Measurements from ENCODE around the gene LCP1. TPM values are rescaled to one million over a fixed set of nuclear protein-coding genes. Genes with fewer than 3 reads are reported as not detected.

LCP1 gene
- total RNA-seq, 1 experiment from 2014 or later = 0.63 TPM

DNA sequence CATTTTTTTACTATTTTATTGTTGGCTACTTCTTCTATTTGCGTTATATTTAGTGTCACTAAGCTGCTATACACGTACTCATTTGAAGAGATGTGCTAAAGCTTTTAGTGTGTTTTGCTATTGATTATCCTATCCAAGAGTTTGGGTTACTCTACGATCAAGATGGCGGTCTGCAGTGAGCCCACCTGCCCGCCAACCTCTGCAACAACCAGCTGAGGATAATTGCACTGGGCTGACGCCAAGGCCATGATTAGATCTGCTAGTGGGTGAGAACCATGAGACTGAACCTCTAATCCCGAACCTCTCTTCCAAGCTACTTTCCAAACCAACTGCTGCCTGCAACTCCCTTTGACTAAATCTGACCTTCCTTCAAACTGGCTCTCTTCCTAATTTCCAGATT lies 78.9 kb downstream of the LCP1 start:
- H3K36me3 ChIP-seq = no peaks in the 10 kb centered on the region
- DNase-seq = no peak

DNA sequence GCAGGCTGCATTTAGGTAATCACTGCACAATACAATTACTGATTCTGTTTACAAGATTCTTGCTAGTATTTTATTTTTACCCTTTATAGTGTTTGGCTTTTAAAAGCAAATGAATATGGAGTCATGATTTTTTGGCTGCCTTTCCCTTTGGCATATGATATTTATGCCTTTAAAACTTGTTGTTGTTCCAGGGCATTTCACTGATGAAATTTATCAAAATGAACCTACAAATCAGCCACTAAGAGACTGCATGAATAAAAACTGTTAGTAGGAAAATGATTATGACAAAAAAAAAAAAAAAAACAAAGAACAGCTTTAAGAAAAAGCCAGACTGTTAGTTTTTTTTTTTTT lies 79.7 kb downstream of the LCP1 start:
- H3K4me3 ChIP-seq = no peak overlapping the region
- DNase-seq = no peak

More for the DNA sequence above, 78.9 kb downstream of the LCP1 start:
- no peak overlapping the region for H3K4me3 ChIP-seq
- no peaks in the 10 kb centered on the region for H3K9me3 ChIP-seq
- H3K27me3 ChIP-seq = peaks cover 2% of the 10 kb centered on the region; the same call in 1 of the 2 replicates

DNA sequence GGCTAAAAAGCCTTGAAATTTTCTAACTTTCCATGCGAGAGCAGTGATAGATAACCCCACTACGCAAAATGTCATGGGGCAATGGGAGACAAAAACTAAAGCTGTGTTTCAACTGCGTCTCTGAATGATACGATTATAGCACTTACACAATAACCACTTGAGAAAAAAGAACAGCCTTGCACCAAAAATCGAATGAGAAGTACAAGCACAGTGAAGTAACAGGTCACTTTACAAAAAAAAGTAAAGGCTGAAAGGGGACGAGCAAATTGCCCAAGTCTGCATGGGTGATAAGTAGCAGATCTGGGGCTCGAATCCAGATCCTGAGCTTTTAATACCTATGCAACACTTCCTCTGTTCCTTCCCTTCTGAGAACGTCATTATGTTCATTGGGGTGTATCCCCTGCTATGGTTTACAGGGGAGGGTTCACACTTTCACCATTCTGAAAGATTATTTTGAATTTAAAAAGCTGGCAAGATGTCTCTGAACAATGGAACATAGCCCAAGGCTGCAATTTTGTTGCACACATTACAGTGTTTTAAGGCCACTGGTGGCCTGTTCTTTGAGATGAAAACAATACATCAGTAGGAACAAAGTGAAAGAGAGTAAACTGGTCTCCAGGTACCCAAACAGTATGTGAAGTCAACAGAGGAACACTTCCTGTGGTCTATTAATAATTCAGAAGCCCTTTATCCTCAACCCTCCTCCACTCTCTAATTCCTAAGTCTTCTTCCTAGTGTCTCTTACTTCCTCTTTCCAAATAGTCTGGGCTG lies 80.3 kb downstream of the LCP1 start:
- no peak overlapping the region for H3K4me3 ChIP-seq
- no peaks in the 10 kb centered on the region for H3K36me3 ChIP-seq
- DNase-seq = no peak
- H3K27me3 ChIP-seq = no peaks in the 10 kb centered on the region
- H3K9me3 ChIP-seq = no peaks in the 10 kb centered on the region

More for the DNA sequence above, 79.7 kb downstream of the LCP1 start:
- no peaks in the 10 kb centered on the region; the same call in 1 of the 2 replicates for H3K27me3 ChIP-seq
- no peaks in the 10 kb centered on the region for H3K9me3 ChIP-seq
- no peaks in the 10 kb centered on the region for H3K36me3 ChIP-seq

DNA sequence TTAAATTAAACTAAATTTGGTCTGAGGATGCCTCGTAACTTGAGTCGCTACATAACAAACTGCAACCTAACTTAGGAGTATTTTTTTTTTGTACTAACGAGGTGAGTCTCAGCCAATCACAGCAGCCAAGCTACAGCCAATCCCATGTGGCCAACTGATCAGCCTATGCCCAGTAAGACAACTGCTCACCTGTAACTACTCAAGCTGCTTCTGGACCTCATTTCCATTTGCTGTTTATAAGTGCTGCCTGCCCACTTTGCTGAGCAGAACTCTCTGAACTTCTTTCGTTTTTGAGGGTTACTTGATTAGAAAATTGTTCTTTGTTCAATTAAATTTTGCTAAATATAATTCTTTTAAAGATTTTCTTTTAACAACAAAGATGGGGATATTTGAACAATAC lies 81.0 kb downstream of the LCP1 start:
- DNase-seq = no peak
- no peaks in the 10 kb centered on the region for H3K9me3 ChIP-seq
- no peaks in the 10 kb centered on the region for H3K27me3 ChIP-seq
- no peak overlapping the region for H3K4me3 ChIP-seq
- H3K36me3 ChIP-seq = no peaks in the 10 kb centered on the region

DNA sequence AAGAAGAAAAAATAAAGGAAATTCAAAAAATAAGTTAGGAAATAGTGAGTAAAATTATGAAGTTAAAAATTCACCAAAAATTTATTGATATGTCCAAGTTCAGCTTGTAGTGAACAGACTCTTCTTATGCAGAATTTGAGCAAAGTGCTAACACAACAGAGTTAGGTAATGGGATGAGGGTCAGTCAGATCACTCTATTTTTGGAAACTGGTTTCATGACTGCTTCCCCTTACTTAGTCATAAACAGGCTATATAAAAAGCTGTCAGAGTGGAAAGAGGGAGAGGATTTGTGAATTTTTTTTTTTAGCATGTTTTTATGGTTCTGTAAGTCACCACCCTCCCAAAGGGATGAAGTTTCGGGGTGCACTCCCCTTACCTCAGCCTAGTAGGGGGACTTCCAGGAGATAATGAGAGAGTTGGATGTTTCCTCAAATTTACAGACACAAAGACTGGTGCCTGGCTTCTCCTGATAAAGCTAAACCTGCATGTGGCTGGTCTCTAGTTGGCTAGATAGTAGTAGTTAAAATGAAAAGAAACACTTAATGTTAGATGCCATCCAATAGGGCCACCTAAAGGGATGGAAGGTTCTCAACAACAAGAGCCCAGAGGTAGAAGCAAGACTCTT lies 81.7 kb downstream of the LCP1 start:
- no peak for DNase-seq
- H3K9me3 ChIP-seq = no peaks in the 10 kb centered on the region

DNA sequence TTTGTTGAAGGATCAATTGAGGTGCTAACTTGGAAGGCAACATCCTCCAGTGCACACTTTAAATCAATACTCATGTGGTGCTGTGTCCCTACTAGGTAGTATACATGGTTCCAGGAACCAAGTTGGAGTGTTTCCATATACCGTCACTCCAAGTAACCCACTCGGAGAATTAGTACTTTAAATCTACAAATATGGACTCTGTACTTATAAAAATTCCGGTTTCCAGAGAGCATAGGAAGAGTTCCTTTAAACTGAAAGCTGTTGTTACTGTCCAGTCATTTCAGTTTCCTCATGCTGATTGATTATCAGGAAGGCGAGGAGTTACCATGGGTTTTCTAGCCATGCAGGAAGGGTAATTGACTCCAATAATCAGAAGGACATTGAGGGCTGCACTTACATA lies 84.3 kb downstream of the LCP1 start:
- no peak overlapping the region for H3K4me3 ChIP-seq
- no peak for DNase-seq
- no peaks in the 10 kb centered on the region for H3K36me3 ChIP-seq
- peaks cover 5% of the 10 kb centered on the region for H3K27me3 ChIP-seq
- H3K9me3 ChIP-seq = no peaks in the 10 kb centered on the region

More for the DNA sequence above, 81.7 kb downstream of the LCP1 start:
- no peaks in the 10 kb centered on the region for H3K36me3 ChIP-seq
- H3K27me3 ChIP-seq = no peaks in the 10 kb centered on the region
- no peak overlapping the region for H3K4me3 ChIP-seq

DNA sequence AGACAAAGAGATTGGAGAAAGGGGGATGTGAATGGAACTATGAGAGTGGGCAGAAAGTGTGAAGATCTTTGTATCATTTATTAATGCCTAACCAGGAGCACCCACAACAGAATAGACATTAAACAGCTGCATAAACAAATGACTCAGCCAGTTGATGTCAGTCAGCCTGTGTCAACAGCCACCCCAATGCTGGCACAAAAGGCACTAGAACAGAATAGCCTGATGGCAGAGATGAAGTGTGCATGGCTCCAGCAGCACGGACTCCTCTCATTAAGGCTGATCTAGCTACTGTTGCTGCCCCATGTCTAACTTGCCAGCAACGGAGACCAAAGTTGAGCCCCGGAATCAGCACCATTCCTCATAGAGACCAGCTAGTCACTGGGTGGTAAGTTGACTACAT lies 85.0 kb downstream of the LCP1 start:
- H3K27me3 ChIP-seq = peaks cover 11% of the 10 kb centered on the region
- DNase-seq = no peak
- H3K9me3 ChIP-seq = no peaks in the 10 kb centered on the region
- H3K4me3 ChIP-seq = no peak overlapping the region
- no peaks in the 10 kb centered on the region for H3K36me3 ChIP-seq

DNA sequence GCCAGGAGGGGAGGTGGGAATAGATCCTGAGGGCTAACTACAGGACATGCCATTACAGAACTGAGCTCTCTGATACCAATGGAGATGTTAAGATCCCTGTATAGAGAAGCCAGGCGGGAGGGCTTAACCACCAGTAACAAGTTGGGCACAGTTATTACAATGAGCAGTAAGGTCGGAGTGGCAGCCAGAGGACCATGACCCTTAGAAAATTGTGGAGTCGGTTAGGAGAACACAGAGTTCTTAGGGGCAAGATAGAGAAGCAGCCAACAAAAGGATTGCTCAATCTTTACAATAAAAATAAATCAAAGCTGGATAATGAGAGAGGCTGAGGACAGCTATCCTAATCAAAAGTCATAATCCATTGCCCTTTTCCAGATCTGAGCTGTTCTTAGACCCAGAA lies 87.5 kb downstream of the LCP1 start:
- Histone ChIP-seq H3K9me3 (no peaks in the 10 kb centered on the region), H3K36me3 (no peaks in the 10 kb centered on the region), H3K4me3 (no peak overlapping the region), H3K27me3 (peaks cover 21% of the 10 kb centered on the region)
- no peak for DNase-seq

DNA sequence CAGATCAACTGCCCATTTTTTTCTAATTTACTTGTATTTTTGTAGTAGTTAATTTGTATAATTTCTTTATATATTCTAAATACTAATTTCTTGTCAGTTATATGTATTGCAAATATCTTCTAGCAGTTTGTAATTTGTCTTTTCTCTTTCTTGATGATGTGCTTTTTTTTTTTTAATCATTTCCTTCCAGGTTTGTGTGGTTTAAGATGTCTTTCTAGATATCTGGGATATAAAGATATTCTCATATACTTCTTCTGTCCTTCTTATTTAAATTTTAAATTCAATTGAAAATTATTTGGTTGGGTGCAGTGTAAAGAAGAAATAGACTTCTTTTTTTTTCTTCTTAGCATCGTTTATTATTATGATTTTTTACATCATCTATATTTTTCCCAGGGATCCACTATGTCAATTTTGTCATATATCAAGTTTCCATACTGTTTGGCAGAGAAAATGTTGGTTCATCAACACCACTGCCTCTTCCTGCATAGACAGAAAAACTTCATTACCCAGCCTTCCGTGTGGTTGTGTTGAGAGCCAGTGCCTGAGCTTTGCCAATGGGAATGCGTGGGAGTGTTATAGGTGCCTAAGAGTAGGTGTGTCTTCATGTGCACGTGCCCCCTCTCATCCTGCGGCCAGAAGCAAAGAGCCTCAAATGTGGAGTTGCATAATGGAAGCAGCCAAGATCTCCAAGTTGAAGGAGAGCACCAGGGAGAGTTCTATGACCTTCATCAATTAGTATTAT lies 93.0 kb downstream of the LCP1 start:
- DNase-seq = no peak
- Histone ChIP-seq H3K9me3 (no peaks in the 10 kb centered on the region), H3K4me3 (no peak overlapping the region), H3K36me3 (no peaks in the 10 kb centered on the region), H3K27me3 (peaks cover 21% of the 10 kb centered on the region)

DNA sequence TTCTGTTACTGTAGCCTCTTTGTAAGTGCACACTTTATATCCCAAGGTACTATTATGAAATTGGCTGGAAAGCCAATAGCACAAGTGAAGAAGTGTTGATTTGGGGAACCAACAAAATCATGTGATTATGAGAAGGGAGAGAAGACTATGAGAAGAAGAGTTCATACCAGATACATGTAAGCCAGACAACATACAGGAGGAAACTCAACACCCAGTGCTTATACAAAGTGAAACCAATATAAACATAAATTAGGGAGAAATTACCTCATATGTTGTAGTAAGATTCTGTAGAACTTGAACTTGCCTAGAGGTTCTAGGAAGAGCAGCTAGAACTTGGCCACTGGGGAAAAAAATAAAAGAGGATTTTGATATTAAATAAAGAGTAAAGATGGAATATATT lies 94.5 kb downstream of the LCP1 start:
- Histone ChIP-seq H3K9me3 (no peaks in the 10 kb centered on the region), H3K4me3 (no peak overlapping the region), H3K27me3 (peaks cover 14% of the 10 kb centered on the region), H3K36me3 (no peaks in the 10 kb centered on the region)
- no peak for DNase-seq

DNA sequence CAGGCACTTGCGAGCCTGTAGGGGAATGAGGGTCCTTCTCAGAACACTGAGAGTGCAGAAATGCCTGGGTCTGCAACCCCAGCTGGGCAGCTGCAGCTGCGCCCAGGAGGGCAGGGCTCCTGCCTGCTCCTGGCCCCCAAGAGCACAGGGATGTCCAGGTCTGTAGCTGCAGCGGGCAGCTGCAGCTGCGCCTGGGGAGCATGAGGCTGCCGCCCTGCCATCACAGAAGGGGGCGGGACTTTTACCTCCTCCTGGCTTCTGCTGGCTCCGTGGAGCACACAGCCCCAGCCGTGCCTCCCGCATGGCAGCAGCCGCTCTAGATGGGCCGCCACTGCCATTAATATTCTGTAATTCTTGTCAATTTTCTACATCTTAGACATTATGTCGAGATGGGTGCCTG lies 95.0 kb downstream of the LCP1 start:
- no peaks in the 10 kb centered on the region for H3K9me3 ChIP-seq
- no peaks in the 10 kb centered on the region for H3K36me3 ChIP-seq
- DNase-seq = no peak

DNA sequence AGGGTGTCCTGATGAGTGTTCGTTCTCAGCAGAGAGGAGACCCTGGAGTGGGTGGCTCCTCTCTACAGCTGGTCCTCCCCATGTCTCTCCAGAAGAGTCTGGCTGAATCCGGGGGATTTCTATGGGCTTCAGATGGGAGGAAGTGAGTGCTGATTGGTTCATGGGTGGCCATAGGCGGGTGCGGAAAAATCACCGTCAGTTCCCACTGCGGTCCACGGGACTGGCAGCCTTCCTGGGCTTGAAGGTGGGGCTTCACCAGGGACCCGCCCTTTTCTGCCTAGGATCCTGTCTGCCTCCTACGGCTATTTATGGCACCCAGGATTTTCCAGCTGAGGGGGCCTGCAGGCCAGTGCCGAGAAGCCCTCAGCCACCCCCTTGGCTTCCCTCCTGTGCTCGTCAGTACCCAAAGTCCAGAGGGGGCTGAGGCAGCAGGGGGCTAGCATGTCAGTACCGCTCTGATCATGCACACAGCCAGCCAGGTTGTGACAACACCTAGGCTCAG lies 95.5 kb downstream of the LCP1 start:
- no peak overlapping the region for H3K4me3 ChIP-seq
- no peaks in the 10 kb centered on the region for H3K36me3 ChIP-seq
- DNase-seq = no peak
- H3K9me3 ChIP-seq = no peaks in the 10 kb centered on the region
- H3K27me3 ChIP-seq = peaks cover 6% of the 10 kb centered on the region

More for the DNA sequence above, 95.0 kb downstream of the LCP1 start:
- Histone ChIP-seq H3K27me3 (peaks cover 9% of the 10 kb centered on the region), H3K4me3 (no peak overlapping the region)

DNA sequence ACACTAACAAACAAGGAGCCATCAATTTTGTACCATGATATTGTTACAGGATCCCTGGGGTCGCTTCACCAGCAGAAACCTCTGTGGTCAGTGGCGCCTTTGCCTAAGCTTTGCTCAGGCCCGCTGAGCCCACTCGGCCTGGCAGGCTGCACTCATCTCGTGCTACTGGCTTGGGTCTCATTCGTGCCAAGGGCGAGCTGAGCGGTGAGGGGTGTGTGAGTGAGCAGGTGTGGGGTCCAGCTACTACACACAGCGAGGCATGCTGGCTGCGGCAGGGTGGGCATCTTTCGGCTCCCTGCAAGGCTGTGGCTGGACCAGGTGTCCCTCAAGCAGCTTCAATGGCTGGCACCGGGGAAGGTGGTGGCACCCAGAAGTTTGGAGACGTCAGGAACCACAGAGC lies 96.2 kb downstream of the LCP1 start:
- Histone ChIP-seq H3K4me3 (no peak overlapping the region), H3K36me3 (no peaks in the 10 kb centered on the region), H3K27me3 (no peaks in the 10 kb centered on the region; the same call in 1 of the 2 replicates), H3K9me3 (no peaks in the 10 kb centered on the region)
- DNase-seq = no peak

DNA sequence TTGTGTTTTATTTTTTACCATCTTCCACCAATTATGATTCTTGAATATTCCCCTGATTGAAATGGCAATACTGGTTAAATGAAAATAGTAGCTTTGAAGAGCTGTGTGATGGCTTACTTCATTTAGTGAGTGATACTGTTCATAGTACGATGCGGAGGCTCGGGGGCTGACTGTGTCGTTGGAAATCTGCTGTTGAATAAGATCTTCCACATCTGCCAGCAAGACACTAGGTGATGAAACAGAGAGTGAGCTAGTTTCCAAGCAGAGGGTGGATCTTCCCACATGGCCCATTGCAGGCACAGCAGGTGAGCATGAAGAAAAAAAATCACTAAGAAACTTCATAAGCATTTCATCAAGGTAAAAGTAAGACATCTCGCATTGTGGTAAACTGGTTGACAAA lies 99.7 kb downstream of the LCP1 start:
- H3K9me3 ChIP-seq = no peaks in the 10 kb centered on the region
- no peak for DNase-seq
- no peak overlapping the region for H3K4me3 ChIP-seq
- no peaks in the 10 kb centered on the region for H3K27me3 ChIP-seq
- H3K36me3 ChIP-seq = no peaks in the 10 kb centered on the region

DNA sequence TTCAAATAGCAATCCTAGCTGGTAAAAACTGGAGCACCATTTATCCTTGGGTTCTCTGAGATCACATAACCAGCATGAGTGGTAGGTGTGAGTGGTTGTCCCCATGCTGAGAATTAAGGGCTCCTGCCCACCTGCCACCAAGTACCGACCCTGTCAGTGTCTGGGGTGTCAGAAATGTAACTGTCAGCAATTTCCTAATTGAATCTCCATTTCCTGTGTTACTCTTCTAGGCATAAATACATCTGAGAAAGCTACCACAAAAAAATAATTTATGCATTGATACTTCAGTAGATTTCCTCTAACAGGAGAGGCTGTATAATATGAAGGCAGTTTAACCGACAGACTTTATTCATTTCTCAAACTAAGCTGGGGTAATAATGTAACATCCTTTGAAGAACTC lies 102.2 kb downstream of the LCP1 start:
- H3K4me3 ChIP-seq = no peak overlapping the region
- H3K9me3 ChIP-seq = no peaks in the 10 kb centered on the region
- no peaks in the 10 kb centered on the region for H3K36me3 ChIP-seq
- H3K27me3 ChIP-seq = no peaks in the 10 kb centered on the region; the same call in 1 of the 2 replicates
- DNase-seq = no peak

DNA sequence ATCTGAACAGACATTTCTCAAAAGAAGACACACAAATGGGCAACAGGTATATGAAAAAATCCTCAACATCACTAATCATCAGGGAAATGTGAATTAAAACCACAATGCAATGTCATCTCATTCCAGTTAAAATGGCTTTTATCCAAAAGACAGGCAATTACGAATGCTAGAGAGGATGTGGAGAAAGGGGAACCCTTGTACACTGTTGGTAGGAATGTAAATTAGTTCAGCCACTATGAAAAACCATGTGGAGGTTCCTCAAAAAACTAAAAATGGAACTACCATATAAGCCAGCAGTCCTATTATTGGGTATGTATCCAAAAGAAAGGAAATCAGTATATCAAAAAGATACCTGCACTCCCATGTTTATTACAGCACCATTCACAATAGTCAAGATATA lies 104.7 kb downstream of the LCP1 start:
- DNase-seq = no peak
- no peaks in the 10 kb centered on the region for H3K36me3 ChIP-seq
- no peaks in the 10 kb centered on the region for H3K9me3 ChIP-seq
- no peaks in the 10 kb centered on the region; the same call in 1 of the 2 replicates for H3K27me3 ChIP-seq
- no peak overlapping the region for H3K4me3 ChIP-seq

DNA sequence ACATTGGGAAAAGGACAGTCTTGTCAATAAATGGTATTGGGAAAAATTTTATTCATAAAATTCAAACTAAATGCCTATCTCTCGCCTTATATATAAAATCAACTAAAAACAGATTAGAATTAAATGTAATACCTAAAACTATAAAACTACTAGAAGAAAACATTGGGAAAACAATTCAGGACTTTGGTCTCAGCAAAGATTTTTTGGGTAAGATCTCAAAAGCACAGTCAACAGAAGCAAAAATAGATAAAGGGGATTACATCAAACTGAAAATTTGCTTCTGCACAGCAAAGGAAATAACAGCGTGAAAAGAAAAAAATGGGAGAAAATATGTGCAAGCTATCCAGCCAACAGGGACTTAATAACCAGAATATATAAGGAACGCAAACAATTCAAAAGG lies 105.2 kb downstream of the LCP1 start:
- Histone ChIP-seq H3K36me3 (no peaks in the 10 kb centered on the region), H3K4me3 (no peak overlapping the region), H3K9me3 (no peaks in the 10 kb centered on the region), H3K27me3 (no peaks in the 10 kb centered on the region; the same call in 1 of the 2 replicates)
- no peak for DNase-seq
